ENCODE measurements around the gene TIMP4.

Gene TIMP4

GRCh38 chr3:12158387-12159226 is at the start of gene TIMP4:
Gene TIMP4 (minus strand): TSS chr3:12158912. CDS start chr3:12158840, 72 bp downstream.
- peak; percentile 76 for DNase-seq

- DNase-seq: no peak
Measured at GRCh38 chr3:12205171-12205570, 46.5 kb upstream of the TIMP4 start.

GRCh38 chr3:12201813-12202212 is 43.1 kb upstream of the TIMP4 start:
- no peak for DNase-seq

- DNase-seq: no peak
Measured at GRCh38 chr3:12198301-12198700, 39.6 kb upstream of the TIMP4 start.

- DNase-seq: no peak
Measured at GRCh38 chr3:12197475-12197874, 38.8 kb upstream of the TIMP4 start.

- no peak for DNase-seq
Measured at GRCh38 chr3:12196684-12197083, 38.0 kb upstream of the TIMP4 start.

- DNase-seq: no peak
Measured at GRCh38 chr3:12195231-12195630, 36.5 kb upstream of the TIMP4 start.

- DNase-seq: peak; percentile 15
Measured at GRCh38 chr3:12194669-12195161, 36.0 kb upstream of the TIMP4 start.

- DNase-seq: peak; percentile 31
Measured at GRCh38 chr3:12194209-12194608, 35.5 kb upstream of the TIMP4 start.

GRCh38 chr3:12193485-12194165 is 34.9 kb upstream of the TIMP4 start:
- DNase-seq: no peak

- no peak for DNase-seq
Measured at GRCh38 chr3:12192655-12193484, 34.2 kb upstream of the TIMP4 start.

GRCh38 chr3:12192173-12192572 is 33.5 kb upstream of the TIMP4 start:
- DNase-seq: no peak

- DNase-seq: no peak
Measured at GRCh38 chr3:12191559-12191958, 32.8 kb upstream of the TIMP4 start.

GRCh38 chr3:12190832-12191231 is 32.1 kb upstream of the TIMP4 start:
- no peak for DNase-seq

- DNase-seq: no peak
Measured at GRCh38 chr3:12190221-12190807, 31.6 kb upstream of the TIMP4 start.

- DNase-seq: no peak
Measured at GRCh38 chr3:12188681-12189287, 30.1 kb upstream of the TIMP4 start.

- no peak for DNase-seq
Measured at GRCh38 chr3:12188328-12188648, 29.6 kb upstream of the TIMP4 start.

- no peak for DNase-seq
Measured at GRCh38 chr3:12187448-12188327, 29.0 kb upstream of the TIMP4 start.

GRCh38 chr3:12186515-12187286 is 28.0 kb upstream of the TIMP4 start:
- no peak for DNase-seq

- no peak for DNase-seq
Measured at GRCh38 chr3:12186046-12186445, 27.3 kb upstream of the TIMP4 start.
